HG03097 (cell line): ENCODE data around the gene PIGV.
"Not testable (repeated sequence)": the region's sequence is repeated elsewhere in the genome, so short reads cannot be mapped to it uniquely, and the experiment has no call there.

Source experiments
- ATAC-seq: cut with Tn5 transposase; IDR thresholded peaks from one replicate; pipeline ENCODE4 v1.9.1; 2021; ENCODE audit not compliant: unreplicated experiment, low FRiP score

Gene PIGV

DNA sequence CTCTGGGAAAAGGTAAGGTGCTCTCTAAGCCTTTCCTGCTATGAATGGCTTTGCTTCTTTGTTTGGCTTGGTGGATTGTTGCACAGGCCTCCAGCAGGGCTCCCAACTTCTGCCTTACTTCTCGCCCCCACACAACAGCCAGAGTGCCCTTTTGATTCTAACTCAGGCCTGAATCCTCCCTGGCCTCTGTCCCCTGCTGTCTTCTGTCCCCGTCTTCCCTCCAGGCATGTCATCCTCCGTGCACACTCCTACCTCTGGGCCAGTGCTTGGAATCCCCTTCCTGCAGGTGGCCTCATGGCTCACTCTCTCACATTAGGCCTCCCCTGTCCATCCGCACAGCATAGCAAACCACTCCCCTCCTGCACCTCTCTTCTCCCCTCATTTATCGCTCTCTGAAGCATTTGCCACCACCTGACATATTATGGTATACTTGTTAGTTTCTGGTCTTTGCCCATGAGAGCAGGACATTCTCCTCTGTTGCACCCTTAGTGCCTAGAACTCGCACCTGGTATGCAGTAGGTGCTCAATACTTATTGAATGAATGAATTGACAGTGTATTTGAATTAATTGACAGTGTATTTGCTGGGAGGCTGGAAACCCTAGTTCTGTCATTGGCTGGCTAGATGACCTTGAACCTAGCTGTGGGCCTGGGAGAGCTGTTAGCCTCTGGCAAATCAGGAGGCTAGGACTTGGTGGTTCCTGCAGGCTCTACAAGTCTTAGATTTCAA is 41.6 kb downstream of the PIGV start:
- ATAC-seq, result no peak

DNA sequence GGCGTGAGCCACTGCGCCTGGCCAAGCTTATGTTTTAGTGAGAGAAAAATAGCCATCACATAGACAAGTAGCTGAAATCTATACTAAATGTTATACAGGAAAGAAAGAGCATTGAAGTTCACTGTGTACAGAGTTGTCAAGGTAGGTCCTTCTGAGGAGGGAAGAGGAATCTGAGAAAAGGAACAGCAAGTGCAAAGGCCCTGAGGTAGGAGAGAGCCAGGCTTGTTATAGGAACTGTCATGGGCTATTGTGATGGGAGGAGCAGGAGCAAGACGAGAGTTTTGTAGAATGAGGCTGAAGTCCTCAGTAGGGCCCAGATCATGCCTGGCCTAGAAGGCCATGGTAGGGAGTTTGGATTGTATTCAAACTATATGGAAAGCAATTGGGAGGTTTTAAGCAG is 43.3 kb downstream of the PIGV start:
- no peak for ATAC-seq

DNA sequence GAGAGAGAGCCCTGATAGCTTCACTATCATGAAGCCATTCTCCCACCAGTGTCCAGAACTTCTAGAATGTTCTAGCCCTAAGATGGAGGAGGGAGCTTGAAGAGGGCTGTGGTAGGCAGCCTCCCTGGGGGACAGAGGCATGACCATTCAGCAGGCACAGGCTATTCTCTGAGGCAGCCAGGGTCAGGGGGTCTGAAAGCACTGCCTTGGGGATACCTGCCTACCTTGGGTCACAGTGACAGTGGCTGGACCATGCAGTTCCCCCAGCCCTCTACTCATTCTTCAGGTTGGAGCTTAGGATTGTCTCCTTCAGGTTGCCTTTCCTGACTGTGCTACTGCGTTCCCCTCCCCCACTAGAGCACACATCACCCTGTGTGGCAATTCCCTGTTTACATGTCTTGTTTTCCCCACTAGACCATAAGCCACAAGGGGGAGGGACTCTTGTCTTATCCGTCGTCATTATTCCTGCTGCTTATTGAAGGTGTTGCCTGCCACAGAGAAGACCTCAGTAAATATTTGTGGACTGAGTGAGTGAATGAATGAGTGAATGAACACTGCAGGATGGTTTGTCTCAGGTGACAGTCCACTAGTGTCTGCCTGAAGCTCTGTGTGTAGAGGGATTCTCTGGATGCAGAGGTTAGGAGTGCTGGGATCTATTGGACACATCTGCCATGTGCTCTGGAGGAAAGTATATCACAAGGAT is 43.9 kb downstream of the PIGV start:
- no peak for ATAC-seq

GRCh38 chr1:26832249-26832960 is 44.7 kb downstream of the PIGV start:
- ATAC-seq, result no peak

DNA sequence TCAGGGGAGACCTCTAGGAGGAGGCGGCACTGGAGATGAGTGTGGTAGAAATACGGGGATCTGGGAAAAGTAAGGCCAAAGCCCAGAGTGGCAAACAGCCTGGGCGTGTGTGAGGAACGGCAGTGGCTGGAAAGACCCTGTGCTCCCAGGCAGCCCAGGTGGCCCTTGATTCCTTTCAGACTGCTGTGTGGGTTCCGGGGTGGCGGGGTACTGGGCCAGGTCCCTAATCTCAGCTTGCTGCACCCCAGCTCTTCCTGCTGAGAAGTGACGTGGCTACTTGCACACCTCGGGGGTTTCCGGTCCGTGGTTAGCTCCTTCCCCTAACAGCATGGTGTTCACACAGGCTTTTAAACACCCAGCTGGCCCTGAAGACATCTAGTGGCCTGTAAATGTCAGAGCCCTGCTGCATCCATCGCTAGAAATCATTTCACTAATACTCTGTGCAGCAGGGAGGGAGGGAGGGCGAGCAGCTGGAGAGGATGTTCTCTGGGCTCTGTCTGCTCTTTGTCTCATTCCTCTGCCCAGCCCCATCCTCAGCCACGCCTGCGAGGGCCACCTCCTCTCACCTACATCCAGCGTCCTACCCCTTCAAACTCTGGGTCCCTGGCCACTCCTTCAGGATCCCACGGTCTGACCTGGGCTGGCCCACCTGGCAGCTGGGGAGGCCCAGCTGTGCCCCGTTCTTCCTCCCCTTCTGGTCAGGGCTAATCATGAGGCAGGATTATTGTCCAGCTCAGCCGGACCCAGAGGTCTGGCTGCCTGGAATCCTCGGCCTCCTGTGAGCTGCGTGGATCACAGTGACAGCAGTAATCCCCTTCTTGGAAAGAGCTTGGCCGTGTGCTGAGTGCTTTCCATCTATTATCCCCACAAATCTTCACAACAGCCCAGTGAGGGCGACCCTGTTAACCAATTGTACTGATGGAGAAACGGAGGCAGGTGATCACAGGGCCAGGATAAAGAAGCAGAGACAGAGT is 46.0 kb downstream of the PIGV start:
- peak; percentile 63 for ATAC-seq

DNA sequence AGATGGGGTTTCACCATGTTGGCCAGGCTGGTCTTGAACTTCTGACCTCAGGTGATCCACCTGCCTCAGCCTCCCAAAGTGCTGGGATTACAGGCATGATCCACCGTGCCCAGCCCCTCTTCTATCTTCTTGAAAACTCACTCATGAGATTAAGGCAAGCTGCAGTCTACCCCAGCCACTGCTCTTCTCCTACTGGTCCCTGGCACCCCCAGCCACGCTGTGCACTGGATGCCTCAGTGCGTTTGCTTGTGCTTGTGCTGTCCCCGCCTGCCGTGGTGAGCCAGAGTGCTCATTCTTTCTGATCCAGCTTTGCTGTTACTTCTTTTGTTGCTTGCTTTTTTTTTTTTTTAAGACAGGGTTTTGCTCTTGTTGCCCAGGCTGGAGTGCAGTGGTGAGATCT is 49.9 kb downstream of the PIGV start:
- ATAC-seq, result not testable (repeated sequence)

DNA sequence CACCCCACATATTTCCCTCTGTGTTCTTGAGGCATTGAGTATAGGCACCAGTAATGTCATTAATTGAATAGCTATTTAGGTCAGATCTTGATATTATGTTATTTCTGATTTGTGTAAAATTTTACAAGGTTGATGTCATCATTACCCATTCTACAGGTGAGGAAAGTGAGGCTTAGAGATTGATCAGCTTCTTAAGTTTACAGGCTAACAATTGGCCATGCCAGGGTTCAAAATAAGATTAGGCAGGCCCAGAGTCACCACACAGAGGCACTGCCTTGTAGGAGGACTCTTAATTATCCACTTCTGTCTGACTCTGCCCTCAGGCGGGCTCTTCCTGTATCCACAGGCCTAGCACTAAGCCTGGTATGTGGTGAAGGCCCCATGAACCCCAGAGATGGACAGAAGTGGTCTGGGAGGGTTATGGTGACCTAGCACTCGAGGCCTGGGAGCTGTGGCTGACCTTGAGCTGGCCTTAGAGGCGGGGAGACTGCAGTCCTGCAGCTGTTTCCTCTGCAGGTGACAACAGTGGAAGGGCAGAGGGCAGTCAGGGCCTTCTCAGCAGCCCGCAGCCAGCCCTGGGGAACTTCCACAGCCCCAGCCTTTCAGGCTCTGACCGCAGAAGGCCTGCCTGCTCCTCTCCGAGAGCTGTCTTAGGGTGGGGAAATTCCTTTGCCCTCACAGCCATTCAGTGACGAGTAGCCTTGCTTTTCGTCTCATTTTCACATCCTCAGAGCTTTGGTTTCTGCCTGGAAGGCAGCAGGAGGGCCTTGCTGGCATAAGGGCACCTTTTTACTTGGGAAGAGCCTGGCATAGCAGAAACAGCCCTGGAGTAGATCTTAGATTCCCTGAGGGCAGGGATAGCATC is 51.0 kb downstream of the PIGV start:
- ATAC-seq, result peak; percentile 83

DNA sequence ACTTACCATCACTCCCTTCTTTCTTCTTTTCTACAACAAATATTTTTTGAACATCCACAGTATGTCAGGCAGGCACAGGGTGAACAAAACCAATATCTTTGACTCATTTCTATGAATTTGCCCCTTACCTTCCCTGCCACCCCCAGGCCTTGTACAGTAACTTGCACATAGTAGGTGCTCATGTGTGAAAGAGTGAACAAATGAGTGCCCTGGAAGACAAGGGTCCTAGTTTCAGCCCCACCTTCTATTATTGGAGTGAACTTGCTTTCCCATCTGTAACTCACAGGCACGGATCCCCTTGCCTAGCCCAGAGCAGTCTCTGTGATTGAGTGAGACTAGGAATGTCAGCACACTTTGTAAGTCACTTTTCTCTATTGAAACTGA is 51.6 kb downstream of the PIGV start:
- ATAC-seq, result peak; percentile 16

DNA sequence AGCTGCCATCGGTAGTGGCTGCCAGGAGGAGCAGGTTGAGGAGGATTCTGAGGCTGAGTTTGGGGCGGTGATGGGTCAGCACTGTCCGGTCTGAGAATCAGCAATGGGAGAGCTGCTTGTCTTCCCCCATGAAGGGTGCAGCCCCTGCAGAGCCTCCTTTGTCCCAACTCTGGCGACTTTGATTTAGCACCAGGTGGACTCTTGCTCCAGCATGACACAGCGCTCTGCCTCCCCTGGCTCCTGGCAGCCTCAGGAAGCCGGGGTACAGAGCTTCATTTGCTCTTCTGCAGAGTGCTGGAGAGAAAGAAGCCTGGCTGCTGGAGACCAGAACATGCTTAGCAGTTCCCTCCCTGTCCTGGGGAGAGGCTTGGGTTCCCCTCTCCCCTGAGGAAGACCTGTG is 52.0 kb downstream of the PIGV start:
- ATAC-seq, result no peak

DNA sequence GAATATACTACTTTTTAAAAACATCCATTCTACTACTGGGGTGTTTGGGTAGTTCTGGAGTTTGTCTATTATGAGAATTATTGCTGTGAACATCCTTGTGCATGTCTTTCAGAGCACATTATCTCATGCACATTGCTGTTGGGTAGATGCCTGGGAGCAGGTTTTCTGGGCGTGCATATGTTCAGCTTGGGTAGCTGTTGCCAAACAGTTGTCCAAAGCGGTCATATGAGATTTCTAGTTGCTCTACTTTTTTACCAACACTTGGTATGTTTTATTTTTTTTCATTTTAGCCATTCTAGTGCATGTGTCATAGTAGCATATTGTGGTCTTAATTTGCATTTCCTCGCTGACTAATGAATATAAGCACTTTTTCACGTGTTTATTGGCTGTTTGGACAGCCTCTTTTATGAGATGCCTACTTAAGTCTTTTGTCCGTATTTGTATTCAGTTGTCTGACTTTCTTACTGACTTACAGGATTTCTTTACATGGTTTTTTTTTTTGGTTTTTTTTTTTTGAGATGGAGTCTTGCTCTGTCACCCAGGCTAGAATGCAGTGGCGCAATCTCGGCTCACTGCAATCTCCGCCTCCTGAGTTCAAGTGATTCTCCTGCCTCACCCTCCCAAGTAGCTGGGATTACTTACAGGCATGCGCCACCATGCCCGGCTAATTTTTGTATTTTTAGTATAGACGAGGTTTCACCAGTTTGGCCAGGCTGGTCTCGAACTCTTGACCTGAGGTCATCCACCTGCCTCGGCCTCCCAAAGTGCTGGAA is 56.9 kb downstream of the PIGV start:
- ATAC-seq, result no peak

DNA sequence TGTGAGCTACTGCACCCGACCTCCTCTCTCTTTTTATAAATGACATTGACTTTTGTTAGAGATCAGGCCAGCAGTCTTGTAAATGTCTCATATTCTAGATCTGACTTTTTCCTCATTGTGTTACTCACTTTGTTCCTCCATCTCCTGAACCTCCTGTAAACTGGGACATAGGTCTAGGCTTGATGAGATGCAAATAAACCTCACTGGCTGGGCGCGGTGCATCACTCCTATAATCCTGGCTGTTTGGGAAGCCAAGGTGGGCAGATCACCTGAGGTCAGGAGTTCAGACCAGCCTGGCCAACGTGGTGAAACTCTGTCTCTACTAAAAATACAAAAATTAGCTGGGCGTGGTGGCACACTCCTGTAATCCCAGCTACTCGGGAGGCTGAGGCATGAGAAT is 60.1 kb downstream of the PIGV start:
- ATAC-seq, result not testable (repeated sequence)
